LNCAP (cell line): ENCODE results near the gene GPR158.

Source experiments
- CTCF ChIP-seq: fragments of 450-650 bp; IDR thresholded peaks from 2 replicates; pipeline ENCODE4 v1.5.1; 2017; ENCODE audit warnings: mild to moderate bottlenecking

The GPR158 gene

DNA sequence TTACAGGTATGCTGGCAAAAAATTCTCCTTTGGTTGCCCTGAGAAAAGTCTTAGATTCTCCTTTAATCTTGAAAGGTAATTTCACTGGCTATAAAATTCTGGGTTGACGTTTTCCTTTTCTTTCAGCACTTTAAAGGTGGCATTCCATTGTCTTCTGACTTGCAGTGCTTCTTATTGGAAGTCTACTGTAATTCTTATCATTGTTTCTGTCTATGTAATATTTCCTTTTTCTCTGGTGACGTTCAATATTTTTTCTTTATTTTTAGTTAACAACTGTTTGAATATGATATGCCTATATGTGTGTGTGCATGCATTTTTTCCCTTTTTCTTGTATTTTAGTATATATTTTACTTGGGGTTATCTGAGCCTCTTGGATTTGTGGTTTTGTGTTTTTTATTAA is 111.0 kb downstream of the GPR158 start:
- TF ChIP-seq CTCF: no peak

GRCh38 chr10:25288181-25288580 is 113.4 kb downstream of the GPR158 start:
- no peak for TF ChIP-seq CTCF

- no peak for TF ChIP-seq CTCF
Observed at GRCh38 chr10:25294032-25294926, 119.5 kb downstream of the GPR158 start.

GRCh38 chr10:25296324-25296723 is 121.5 kb downstream of the GPR158 start:
- no peak for TF ChIP-seq CTCF

- TF ChIP-seq CTCF: no peak
Observed at GRCh38 chr10:25297466-25297865, 122.7 kb downstream of the GPR158 start.

DNA sequence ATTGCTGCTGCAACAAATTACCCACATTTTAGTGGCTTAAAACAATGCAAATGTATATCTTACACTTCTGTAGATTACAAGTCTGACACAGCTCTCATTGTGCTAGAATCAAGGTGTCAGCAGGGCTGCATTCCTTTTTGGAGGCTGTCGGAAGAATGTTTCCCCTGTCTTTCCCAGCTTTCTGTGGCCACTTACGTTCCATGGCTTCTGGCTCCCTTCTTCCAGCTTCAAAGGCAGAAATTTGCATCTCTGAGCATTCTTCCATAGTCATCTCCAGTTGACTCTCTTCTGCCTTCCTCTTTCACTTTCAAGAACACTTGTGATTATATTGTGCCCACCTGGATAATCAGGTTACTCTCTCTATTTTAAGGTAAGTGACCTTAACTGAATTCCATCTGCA is 125.3 kb downstream of the GPR158 start:
- no peak for TF ChIP-seq CTCF

- no peak for TF ChIP-seq CTCF
Observed at GRCh38 chr10:25304606-25305005, 129.8 kb downstream of the GPR158 start.
